ENCODE data around the gene AGAP2. TPM values are rescaled to one million over a fixed set of nuclear protein-coding genes. Genes with fewer than 3 reads are reported as not detected.

Gene AGAP2
- total and polyA plus RNA-seq, 2 donors (not counting 1 experiment from before 2014, with no cell fraction given), result 22.2 to 27.0 TPM

GRCh38 chr12:57777367-57777766, 38.8 kb upstream of the AGAP2 start:
- TF ChIP-seq EZH2 (IDR thresholded peaks at IDR 0.05; ENCODE audit: borderline replicate concordance, insufficient read depth, low read depth, low read length, poor library complexity, severe bottlenecking) (no peak), CTCF (IDR thresholded peaks at IDR 0.05) (no peak)
- intact Hi-C loops (cut with micrococcal nuclease), result no loop called here
- CTCF ChIA-PET, result interaction anchor here (1.0 kb wide), 1 partner anchor 21 kb away, joined by 3 read pairs; no protein-coding TSS in a partner anchor
- no peak overlapping the region for H2AFZ ChIP-seq (ENCODE audit: insufficient read depth, low read depth, low read length, poor library complexity, severe bottlenecking)
- 97% methylated on average over 4 of the region's 7 CpGs for WGBS (ENCODE audit: insufficient coverage)
- H3K9me3 Mint-ChIP-seq (ENCODE audit: insufficient read depth), result no peaks in the 10 kb centered on the region
- H3K27me3 Mint-ChIP-seq, result no peaks in the 10 kb centered on the region
- H4K20me1 ChIP-seq (ENCODE audit: control insufficient read depth, insufficient read depth, low read length, poor library complexity, severe bottlenecking), result no peaks in the 10 kb centered on the region
- H3K9me3 ChIP-seq (ENCODE audit: control extremely low read depth in 1 of 3, control insufficient read depth in 2 of 3, insufficient read depth in 1 of 3, low read length in 2 of 3), result no peaks in the 10 kb centered on the region
- H3K4me2 ChIP-seq (replicated peaks; ENCODE audit: low read depth, low read length, poor library complexity, severe bottlenecking), result no peak overlapping the region
- H3K27ac Mint-ChIP-seq, result no peak overlapping the region
- H3K36me3 ChIP-seq (replicated peaks in 1 of 2; ENCODE audit: control extremely low read depth in 1 of 2, control insufficient read depth in 1 of 2, extremely low read depth in 1 of 2, insufficient read depth in 2 of 2, low read length in 1 of 2), result no peaks in the 10 kb centered on the region
- no peaks in the 10 kb centered on the region for H3K79me2 ChIP-seq (ENCODE audit: control insufficient read depth, insufficient read depth, low read length)
- POLR2A ChIA-PET, result no interaction called here
- no peak overlapping the region for H3K9ac ChIP-seq (ENCODE audit: low read length)
- H3K4me1 ChIP-seq (ENCODE audit: control insufficient read depth in 2 of 2, insufficient read depth in 2 of 2, low read length in 2 of 2), result peaks cover 7 to 11% of the 10 kb centered on the region in 2 donors
- H3K4me1 Mint-ChIP-seq, result peaks cover 5% of the 10 kb centered on the region
- H3K27me3 ChIP-seq (replicated peaks in 1 of 4; ENCODE audit: control extremely low read depth in 1 of 4, control insufficient read depth in 3 of 4, insufficient read depth in 4 of 4, low read length in 3 of 4), result no peaks in the 10 kb centered on the region
- no peak overlapping the region for H3K4me3 Mint-ChIP-seq
- H3K27ac ChIP-seq (ENCODE audit: low read length in 2 of 2), result no peak overlapping the region
- no peak for DNase-seq
- no peak for ATAC-seq (ENCODE audit: low read depth)
- no peak overlapping the region for H3K4me3 ChIP-seq (ENCODE audit: control extremely low read depth in 1 of 5, extremely low read depth in 1 of 5, insufficient read depth in 1 of 5, low read depth in 2 of 5, low read length in 4 of 5)

- no peak overlapping the region for H2AFZ ChIP-seq (ENCODE audit: insufficient read depth, low read depth, low read length, poor library complexity, severe bottlenecking)
- CTCF ChIA-PET, result interaction anchor here (3.1 kb wide), 1 partner anchor 20 kb away, joined by 11 read pairs; no protein-coding TSS in a partner anchor
- WGBS (ENCODE audit: insufficient coverage), result 89% methylated on average over 2 of the region's 2 CpGs
These were observed 37.7 kb upstream of the AGAP2 start for GRCh38 chr12:57776247-57776587.

More at GRCh38 chr12:57776247-57776587, 37.7 kb upstream of the AGAP2 start:
- intact Hi-C loops (cut with micrococcal nuclease), result no loop called here
- TF ChIP-seq CTCF (IDR thresholded peaks at IDR 0.05) (no peak), EZH2 (IDR thresholded peaks at IDR 0.05; ENCODE audit: borderline replicate concordance, insufficient read depth, low read depth, low read length, poor library complexity, severe bottlenecking) (no peak)
- H3K4me3 Mint-ChIP-seq, result no peak overlapping the region
- H3K79me2 ChIP-seq (ENCODE audit: control insufficient read depth, insufficient read depth, low read length), result no peaks in the 10 kb centered on the region
- no peak for DNase-seq
- no peaks in the 10 kb centered on the region for H3K9me3 ChIP-seq (ENCODE audit: control extremely low read depth in 1 of 3, control insufficient read depth in 2 of 3, insufficient read depth in 1 of 3, low read length in 2 of 3)
- no peak overlapping the region for H3K27ac Mint-ChIP-seq
- no peaks in the 10 kb centered on the region for H3K36me3 ChIP-seq (replicated peaks in 1 of 2; ENCODE audit: control extremely low read depth in 1 of 2, control insufficient read depth in 1 of 2, extremely low read depth in 1 of 2, insufficient read depth in 2 of 2, low read length in 1 of 2)
- POLR2A ChIA-PET, result no interaction called here
- ATAC-seq (ENCODE audit: low read depth), result no peak
- H3K4me3 ChIP-seq (ENCODE audit: control extremely low read depth in 1 of 5, extremely low read depth in 1 of 5, insufficient read depth in 1 of 5, low read depth in 2 of 5, low read length in 4 of 5), result no peak overlapping the region
- no peak overlapping the region for H3K4me2 ChIP-seq (replicated peaks; ENCODE audit: low read depth, low read length, poor library complexity, severe bottlenecking)
- no peaks in the 10 kb centered on the region for H3K27me3 Mint-ChIP-seq
- H3K9me3 Mint-ChIP-seq (ENCODE audit: insufficient read depth), result no peaks in the 10 kb centered on the region
- no peaks in the 10 kb centered on the region for H3K27me3 ChIP-seq (replicated peaks in 1 of 4; ENCODE audit: control extremely low read depth in 1 of 4, control insufficient read depth in 3 of 4, insufficient read depth in 4 of 4, low read length in 3 of 4)
- H3K4me1 ChIP-seq (ENCODE audit: control insufficient read depth in 2 of 2, insufficient read depth in 2 of 2, low read length in 2 of 2), result peaks cover 7 to 17% of the 10 kb centered on the region in 2 donors
- no peak overlapping the region for H3K9ac ChIP-seq (ENCODE audit: low read length)
- H4K20me1 ChIP-seq (ENCODE audit: control insufficient read depth, insufficient read depth, low read length, poor library complexity, severe bottlenecking), result no peaks in the 10 kb centered on the region
- H3K4me1 Mint-ChIP-seq, result peaks cover 10% of the 10 kb centered on the region
- H3K27ac ChIP-seq (ENCODE audit: low read length in 2 of 2), result no peak overlapping the region
